ENCODE results near the gene DMD. TPM values are rescaled to one million over a fixed set of nuclear protein-coding genes. Genes with fewer than 3 reads are reported as not detected.

Gene DMD
- total and polyA plus RNA-seq, 2 of the 13 experiments (the other 11 are each of a cell fraction or from before 2014, with no cell fraction given) = 17.6 to 25.9 TPM

GRCh38 chrX:31820430-31821210 lies 1390.7 kb downstream of the DMD start (continued):
- TF ChIP-seq ZHX1 (CRISPR knock-in tag; IDR thresholded peaks at IDR 0.05; ENCODE audit: low read depth) = no peak

- TF ChIP-seq ZUFSP (CRISPR knock-in tag; IDR thresholded peaks at IDR 0.05; ENCODE audit: borderline replicate concordance) = no peak
- no peak overlapping the region for H3K27ac ChIP-seq (ENCODE audit: extremely low read length, insufficient read depth, low read length)
- no peaks in the 10 kb centered on the region for H3K79me2 ChIP-seq (ENCODE audit: insufficient read depth, low read length)
- POLR2A ChIA-PET = no interaction called here
- no peaks in the 10 kb centered on the region for H4K20me1 ChIP-seq (ENCODE audit: insufficient read depth, low read length)
- no peak for FAIRE-seq
- in situ Hi-C loops (cut with HindIII; ENCODE audit: extremely low pct_ligation_motif_present, low pct_unique_long_range_greater_than_20kb) (no loop called here), intact Hi-C loops (cut with micrococcal nuclease; ENCODE audit: unreplicated experiment) (no loop called here)
- no peak overlapping the region for H3K4me2 ChIP-seq (ENCODE audit: low read depth, low read length)
- H3K4me3 ChIP-seq (replicated peaks in 1 of 3; ENCODE audit: insufficient read depth in 1 of 3, low read depth in 2 of 3, low read length in 3 of 3) = no peak overlapping the region
- DNase-seq (ENCODE audit: low spot score) = no peak
- H3K9me3 ChIP-seq (ENCODE audit: low read length) = no peaks in the 10 kb centered on the region
- H3K4me1 ChIP-seq (ENCODE audit: insufficient read depth, low read length) = no peaks in the 10 kb centered on the region
- no TSS peak for BruUV-seq (replicated peaks)
- ATAC-seq = no peak
- no peak overlapping the region for H3K9ac ChIP-seq (ENCODE audit: insufficient read depth, low read depth, low read length)
- no peaks in the 10 kb centered on the region for H3K36me3 ChIP-seq (replicated peaks in 1 of 2; ENCODE audit: control insufficient read depth in 1 of 2, insufficient read depth in 2 of 2, low read length in 2 of 2)
- H2AFZ ChIP-seq (ENCODE audit: low read length) = no peak overlapping the region
- CTCF ChIA-PET (ENCODE audit: low intra/inter-chr PET ratio, low total read pairs) = no interaction called here
- 0% methylated on average over 1 of the region's 3 CpGs for WGBS (ENCODE audit: low lambda C conversion rate)
- no peaks in the 10 kb centered on the region for H3K27me3 ChIP-seq (ENCODE audit: control insufficient read depth in 1 of 2, insufficient read depth in 2 of 2, low read length in 2 of 2)
Observed at GRCh38 chrX:31819455-31819854, 1391.9 kb downstream of the DMD start.

Measured in HepG2 (cell line).